Liver (tissue), 9 donors: ENCODE results near the gene RUFY1. TPM values are rescaled to one million over a fixed set of nuclear protein-coding genes. Genes with fewer than 3 reads are reported as not detected.
A peak's percentile ranks its signal among the peaks of the same experiment; 100 is the strongest.

ENCODE experiments used
- DNase-seq: peaks from one replicate; pipeline ENCODE4 v3.0.0-alpha.2; 2017; ENCODE audit warnings: low spot score
- H3K27ac ChIP-seq, 2 donors: one replicate each; pipeline ENCODE4 v1.7.0; 2013; ENCODE audit warnings: inconsistent platforms in 2 of 2, low read length in 2 of 2, control low read depth in 1 of 2, low read depth in 1 of 2, mild to moderate bottlenecking in 1 of 2
- H3K27me3 ChIP-seq, 4 donors: one replicate each; pipeline versions ENCODE4 v1.6.1 to v1.7.0; 2013; ENCODE audit warnings: low read length in 3 of 4, inconsistent platforms in 1 of 4, mild to moderate bottlenecking in 1 of 4, moderate library complexity in 1 of 4; ENCODE audit not compliant: control insufficient read depth in 4 of 4, insufficient read depth in 4 of 4
- H3K36me3 ChIP-seq, 4 donors: one replicate each; pipeline versions ENCODE4 v1.6.1 to v1.7.0; 2013; ENCODE audit warnings: low read length in 3 of 4, mild to moderate bottlenecking in 3 of 4, low read depth in 1 of 4, moderate library complexity in 1 of 4; ENCODE audit not compliant: control insufficient read depth in 4 of 4, insufficient read depth in 3 of 4
- H3K4me1 ChIP-seq, 4 donors: one replicate each; pipeline versions ENCODE4 v1.6.1 to v1.7.0; 2013; ENCODE audit warnings: low read length in 3 of 4, mild to moderate bottlenecking in 3 of 4, moderate library complexity in 1 of 4; ENCODE audit not compliant: control insufficient read depth in 4 of 4, insufficient read depth in 4 of 4
- H3K4me3 ChIP-seq, 3 donors: one replicate each; pipeline versions ENCODE4 v1.6.1 to v1.7.0; 2013; ENCODE audit warnings: low read length in 3 of 3, control low read depth in 1 of 3, low read depth in 1 of 3, mild to moderate bottlenecking in 1 of 3
- H3K9ac ChIP-seq, 2 donors: one replicate each; pipeline ENCODE4 v1.7.0; 2013; ENCODE audit warnings: low read length in 2 of 2, mild to moderate bottlenecking in 2 of 2, moderate library complexity in 2 of 2, control low read depth in 1 of 2, low read depth in 1 of 2
- H3K9me3 ChIP-seq, 4 donors: one replicate each; pipeline versions ENCODE4 v1.6.1 to v1.7.0; 2013; ENCODE audit warnings: low read length in 3 of 4; ENCODE audit not compliant: control insufficient read depth in 4 of 4
- ATF3 ChIP-seq: IDR thresholded peaks from 2 replicates; pipeline ENCODE4 v1.6.1; 2016; ENCODE audit warnings: antibody characterized with exemption
- CTCF ChIP-seq: fragments of 150-350 bp; IDR thresholded peaks from 2 replicates; pipeline ENCODE4 v1.5.1; 2017; ENCODE audit warnings: improper control_type of control experiment, low read depth, low read length; ENCODE audit not compliant: missing input control
- FOXA1 ChIP-seq: IDR thresholded peaks from 2 replicates; pipeline ENCODE4 v1.6.1; 2016; ENCODE audit warnings: antibody characterized with exemption
- FOXA2 ChIP-seq: IDR thresholded peaks from 2 replicates; pipeline ENCODE4 v1.6.1; 2016; ENCODE audit warnings: antibody characterized with exemption
- GABPA ChIP-seq, 2 donors: IDR thresholded peaks in 1 of 2; conservative IDR thresholded peaks in 1 of 2; 2 replicates each; pipeline ENCODE4 v1.6.1; 2016; ENCODE audit warnings: antibody characterized with exemption in 2 of 2, mild to moderate bottlenecking in 1 of 2, moderate library complexity in 1 of 2
- HNF4A ChIP-seq, 2 donors: conservative IDR thresholded peaks; 2 replicates each; pipeline ENCODE4 v1.6.1; 2016; ENCODE audit warnings: antibody characterized with exemption in 2 of 2, mild to moderate bottlenecking in 2 of 2
- HNF4G ChIP-seq: IDR thresholded peaks from 2 replicates; pipeline ENCODE4 v1.6.1; 2016; ENCODE audit warnings: antibody characterized with exemption
- JUND ChIP-seq, 2 donors: IDR thresholded peaks; 2 replicates each; pipeline ENCODE4 v1.6.1; 2016; ENCODE audit warnings: antibody characterized with exemption in 2 of 2
- MAX ChIP-seq: IDR thresholded peaks from 2 replicates; pipeline ENCODE4 v1.6.1; 2016; ENCODE audit warnings: antibody characterized with exemption
- NR2F2 ChIP-seq: IDR thresholded peaks from 2 replicates; pipeline ENCODE4 v1.6.1; 2016; ENCODE audit warnings: antibody characterized with exemption
- RAD21 ChIP-seq, 2 donors: IDR thresholded peaks; 2 replicates each; pipeline ENCODE4 v1.6.1; 2016; ENCODE audit warnings: antibody characterized with exemption in 2 of 2, mild to moderate bottlenecking in 2 of 2
- REST ChIP-seq: IDR thresholded peaks from 2 replicates; pipeline ENCODE4 v1.6.1; 2016; ENCODE audit warnings: antibody characterized with exemption, mild to moderate bottlenecking
- RXRA ChIP-seq, 2 donors: IDR thresholded peaks; 2 replicates each; pipeline ENCODE4 v1.6.1; 2017 to 2018; ENCODE audit warnings: antibody characterized with exemption in 2 of 2, mild to moderate bottlenecking in 1 of 2
- SP1 ChIP-seq: IDR thresholded peaks from 2 replicates; pipeline ENCODE4 v1.6.1; 2018; ENCODE audit warnings: antibody characterized with exemption, mild to moderate bottlenecking
- TAF1 ChIP-seq: conservative IDR thresholded peaks from 2 replicates; pipeline ENCODE4 v1.6.1; 2016; ENCODE audit warnings: antibody characterized with exemption, mild to moderate bottlenecking
- YY1 ChIP-seq: IDR thresholded peaks from 2 replicates; pipeline ENCODE4 v1.6.1; 2016; ENCODE audit warnings: antibody characterized with exemption, mild to moderate bottlenecking
- ZBTB33 ChIP-seq: IDR thresholded peaks from 2 replicates; pipeline ENCODE4 v1.6.1; 2016; ENCODE audit warnings: antibody characterized with exemption
- WGBS: extraction: QIAGEN DNeasy Blood & Tissue Kit; methylation state at CpG from one replicate; pipeline ENCODE4 v1.1.7; 2013; 5-methylcytosine and 5-hydroxymethylcytosine counted together
- polyA plus RNA-seq, 2 donors: library from polyadenylated mRNA; stranded (reverse) in 1 of 2; unstranded in 1 of 2; fragments of 200-250 nt in 1 of 2; fragments of >200 nt in 1 of 2; fragmentation: Nextera tagmentation in 1 of 2; extraction: Ambion mirVana in 1 of 2; gene quantifications; one replicate each; pipeline versions ENCODE4 v1.2.1 to v1.2.3, GENCODE V29; 2013 to 2015
- total RNA-seq, 2 donors: library from RNA; depleted of rRNA; stranded (reverse); fragments of >200 nt; gene quantifications; one replicate each; pipeline ENCODE4 v1.2.3, GENCODE V29; 2014
- donor health status: healthy.
- donor health status: healthy.
- donor health status: healthy.
- donor health status: healthy.
- donor health status: healthy.

Gene RUFY1
- total and polyA plus RNA-seq, 4 donors: 11.6 to 25.2 (median 18.3) TPM

- Histone ChIP-seq H3K27ac (peak overlapping the region; percentile 98), H3K4me3 (peak overlapping the region; percentile 67 to 84 (median 77)), H3K4me1 (peaks cover 0 to 40% (median 36%) of the 10 kb centered on the region in 4 donors), H3K9ac (peak overlapping the region; percentile 94 to 95), H3K9me3 (no peaks in the 10 kb centered on the region), H3K27me3 (no peaks in the 10 kb centered on the region), H3K36me3 (peaks cover 2 to 21% (median 19%) of the 10 kb centered on the region in 4 donors)
- DNase-seq: no peak
- TF ChIP-seq ZBTB33 (no peak), HNF4A (conservative IDR thresholded peaks at IDR 0.05) (peak in 1 of 2 donors; percentile 2), SP1 (peak; percentile 14), JUND (IDR thresholded peaks at IDR 0.05) (no peak), CTCF (no peak), TAF1 (no peak), HNF4G (peak; percentile 40), RXRA (IDR thresholded peaks at IDR 0.05) (peak in 1 of 2 donors; percentile 24), NR2F2 (no peak), FOXA2 (no peak), FOXA1 (no peak), RAD21 (IDR thresholded peaks at IDR 0.05) (no peak), MAX (peak; percentile 33), ATF3 (peak; percentile 10), REST (no peak), GABPA (IDR thresholded peaks at IDR 0.05 in 1 of 2, conservative IDR thresholded peaks at IDR 0.05 in 1 of 2) (no peak), YY1 (peak; percentile 96)
- WGBS: 10% methylated on average over 68 of the region's 68 CpGs
Measured at GRCh38 chr5:179623906-179624741, 73.8 kb downstream of the RUFY1 start.
